ENCODE results near the gene KRT2.

Gene KRT2

GRCh38 chr12:52662093-52662917, 10.3 kb upstream of the KRT2 start:
- H2BK12ac ChIP-seq (ENCODE audit: low read length) = no peak overlapping the region
- H3K36me3 ChIP-seq (ENCODE audit: control insufficient read depth in 1 of 2, insufficient read depth in 2 of 2, low read length in 2 of 2) = no peaks in the 10 kb centered on the region
- no CpG with 5 or more reads among the region's 10 CpGs for WGBS (ENCODE audit: extremely low coverage, insufficient coverage, insufficient read length)
- no peak overlapping the region for H3K4me3 ChIP-seq (ENCODE audit: low read depth, low read length)
- no peaks in the 10 kb centered on the region for H3K27me3 ChIP-seq (ENCODE audit: insufficient read depth, low read length)
- no peak overlapping the region for H3K18ac ChIP-seq (ENCODE audit: low read length)
- no peak overlapping the region for H3K14ac ChIP-seq (ENCODE audit: low read length)
- H2BK120ac ChIP-seq (ENCODE audit: insufficient read depth, low read length, poor library complexity) = no peak overlapping the region
- H3K9me3 ChIP-seq (ENCODE audit: insufficient read depth, low read depth, low read length) = no peaks in the 10 kb centered on the region
- no peak overlapping the region for H2BK5ac ChIP-seq (ENCODE audit: low read depth, low read length, poor library complexity)
- no peaks in the 10 kb centered on the region for H3K79me2 ChIP-seq (ENCODE audit: control insufficient read depth, insufficient read depth, low read length, poor library complexity)
- no peak overlapping the region for H2AFZ ChIP-seq (ENCODE audit: insufficient read depth, low read length, poor library complexity)
- H4K8ac ChIP-seq (ENCODE audit: low read depth, low read length) = no peak overlapping the region
- H4K91ac ChIP-seq (ENCODE audit: low read depth, low read length) = no peak overlapping the region
- DNase-seq = no peak
- H3K4ac ChIP-seq (ENCODE audit: low read depth, low read length) = no peak overlapping the region
- no peak overlapping the region for H3K27ac ChIP-seq (ENCODE audit: low read depth, low read length)
- H4K12ac ChIP-seq (ENCODE audit: low read depth, low read length) = no peak overlapping the region
- H2AK5ac ChIP-seq (ENCODE audit: low read length) = no peak overlapping the region
- no peak overlapping the region for H3K23ac ChIP-seq (ENCODE audit: low read length)
- H3K4me1 ChIP-seq (ENCODE audit: control insufficient read depth in 1 of 2, insufficient read depth in 2 of 2, low read length in 2 of 2) = no peaks in the 10 kb centered on the region
- H3K9ac ChIP-seq (ENCODE audit: low read length) = no peak overlapping the region
- H3K4me2 ChIP-seq (ENCODE audit: low read length) = no peak overlapping the region
- no peaks in the 10 kb centered on the region for H3K79me1 ChIP-seq (ENCODE audit: low read length)

DNA sequence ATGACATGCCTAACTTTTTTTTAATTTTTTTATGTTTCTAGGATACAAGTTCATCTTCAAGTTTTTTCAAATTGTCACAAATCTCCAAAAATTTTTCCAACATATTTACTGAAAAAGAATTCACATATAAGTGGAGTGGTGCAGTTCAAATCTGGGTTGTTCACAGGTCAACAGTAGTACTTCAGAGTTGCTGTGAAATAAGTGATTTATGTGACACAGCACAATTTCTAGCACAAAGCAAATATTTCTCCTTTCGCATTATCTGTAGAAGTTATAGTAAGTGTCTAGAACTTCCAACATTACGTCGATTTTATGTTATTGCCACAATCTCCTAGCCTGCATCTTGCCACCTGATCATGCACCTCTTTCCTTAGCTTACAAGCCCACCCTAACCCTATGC, 9.7 kb upstream of the KRT2 start:
- no peaks in the 10 kb centered on the region for H3K36me3 ChIP-seq (ENCODE audit: control insufficient read depth in 1 of 2, insufficient read depth in 2 of 2, low read length in 2 of 2)
- H4K8ac ChIP-seq (ENCODE audit: low read depth, low read length) = no peak overlapping the region
- H3K27ac ChIP-seq (ENCODE audit: low read depth, low read length) = no peak overlapping the region
- H3K4me3 ChIP-seq (ENCODE audit: low read depth, low read length) = no peak overlapping the region
- no peak overlapping the region for H2BK120ac ChIP-seq (ENCODE audit: insufficient read depth, low read length, poor library complexity)
- no peak overlapping the region for H2BK12ac ChIP-seq (ENCODE audit: low read length)
- no peak for DNase-seq
- H3K9me3 ChIP-seq (ENCODE audit: insufficient read depth, low read depth, low read length) = no peaks in the 10 kb centered on the region
- H3K4me2 ChIP-seq (ENCODE audit: low read length) = no peak overlapping the region
- H3K23ac ChIP-seq (ENCODE audit: low read length) = no peak overlapping the region
- no peak overlapping the region for H4K12ac ChIP-seq (ENCODE audit: low read depth, low read length)
- H3K27me3 ChIP-seq (ENCODE audit: insufficient read depth, low read length) = no peaks in the 10 kb centered on the region
- no peaks in the 10 kb centered on the region for H3K4me1 ChIP-seq (ENCODE audit: control insufficient read depth in 1 of 2, insufficient read depth in 2 of 2, low read length in 2 of 2)
- WGBS (ENCODE audit: extremely low coverage, insufficient coverage, insufficient read length) = no CpG with 5 or more reads among the region's 3 CpGs
- no peak overlapping the region for H2AFZ ChIP-seq (ENCODE audit: insufficient read depth, low read length, poor library complexity)
- no peaks in the 10 kb centered on the region for H3K79me1 ChIP-seq (ENCODE audit: low read length)
- H2BK5ac ChIP-seq (ENCODE audit: low read depth, low read length, poor library complexity) = no peak overlapping the region
- no peaks in the 10 kb centered on the region for H3K79me2 ChIP-seq (ENCODE audit: control insufficient read depth, insufficient read depth, low read length, poor library complexity)
- H3K9ac ChIP-seq (ENCODE audit: low read length) = no peak overlapping the region
- no peak overlapping the region for H2AK5ac ChIP-seq (ENCODE audit: low read length)
- H4K91ac ChIP-seq (ENCODE audit: low read depth, low read length) = no peak overlapping the region
- H3K14ac ChIP-seq (ENCODE audit: low read length) = no peak overlapping the region
- H3K18ac ChIP-seq (ENCODE audit: low read length) = no peak overlapping the region
- H3K4ac ChIP-seq (ENCODE audit: low read depth, low read length) = no peak overlapping the region

- H4K8ac ChIP-seq (ENCODE audit: low read depth, low read length) = no peak overlapping the region
- H2AFZ ChIP-seq (ENCODE audit: insufficient read depth, low read length, poor library complexity) = no peak overlapping the region
- no peak for DNase-seq
- no peak overlapping the region for H3K18ac ChIP-seq (ENCODE audit: low read length)
- no peak overlapping the region for H3K4me3 ChIP-seq (ENCODE audit: low read depth, low read length)
- H3K4me2 ChIP-seq (ENCODE audit: low read length) = no peak overlapping the region
- H3K79me2 ChIP-seq (ENCODE audit: control insufficient read depth, insufficient read depth, low read length, poor library complexity) = no peaks in the 10 kb centered on the region
- no peak overlapping the region for H3K9ac ChIP-seq (ENCODE audit: low read length)
- H2AK5ac ChIP-seq (ENCODE audit: low read length) = no peak overlapping the region
- no CpG with 5 or more reads among the region's 3 CpGs for WGBS (ENCODE audit: extremely low coverage, insufficient coverage, insufficient read length)
- no peaks in the 10 kb centered on the region for H3K36me3 ChIP-seq (ENCODE audit: control insufficient read depth in 1 of 2, insufficient read depth in 2 of 2, low read length in 2 of 2)
- no peak overlapping the region for H2BK120ac ChIP-seq (ENCODE audit: insufficient read depth, low read length, poor library complexity)
- H4K12ac ChIP-seq (ENCODE audit: low read depth, low read length) = no peak overlapping the region
- H3K4me1 ChIP-seq (ENCODE audit: control insufficient read depth in 1 of 2, insufficient read depth in 2 of 2, low read length in 2 of 2) = no peaks in the 10 kb centered on the region
- H2BK12ac ChIP-seq (ENCODE audit: low read length) = no peak overlapping the region
- no peaks in the 10 kb centered on the region for H3K27me3 ChIP-seq (ENCODE audit: insufficient read depth, low read length)
- H2BK5ac ChIP-seq (ENCODE audit: low read depth, low read length, poor library complexity) = no peak overlapping the region
- no peak overlapping the region for H3K14ac ChIP-seq (ENCODE audit: low read length)
- H3K23ac ChIP-seq (ENCODE audit: low read length) = no peak overlapping the region
- H3K9me3 ChIP-seq (ENCODE audit: insufficient read depth, low read depth, low read length) = no peaks in the 10 kb centered on the region
- no peak overlapping the region for H3K4ac ChIP-seq (ENCODE audit: low read depth, low read length)
- no peak overlapping the region for H4K91ac ChIP-seq (ENCODE audit: low read depth, low read length)
- no peak overlapping the region for H3K27ac ChIP-seq (ENCODE audit: low read depth, low read length)
- no peaks in the 10 kb centered on the region for H3K79me1 ChIP-seq (ENCODE audit: low read length)
These were observed 9.0 kb upstream of the KRT2 start for GRCh38 chr12:52660934-52661499.

- Histone ChIP-seq H2BK12ac (ENCODE audit: low read length) (no peak overlapping the region), H4K8ac (ENCODE audit: low read depth, low read length) (no peak overlapping the region)
These were observed 7.9 kb upstream of the KRT2 start for GRCh38 chr12:52659951-52660350.

More at GRCh38 chr12:52659951-52660350, 7.9 kb upstream of the KRT2 start:
- no peak overlapping the region for H4K91ac ChIP-seq (ENCODE audit: low read depth, low read length)
- H3K79me2 ChIP-seq (ENCODE audit: control insufficient read depth, insufficient read depth, low read length, poor library complexity) = no peaks in the 10 kb centered on the region
- no peak for DNase-seq
- H3K27me3 ChIP-seq (ENCODE audit: insufficient read depth, low read length) = no peaks in the 10 kb centered on the region
- no peak overlapping the region for H3K23ac ChIP-seq (ENCODE audit: low read length)
- no peak overlapping the region for H3K9ac ChIP-seq (ENCODE audit: low read length)
- no peak overlapping the region for H3K4ac ChIP-seq (ENCODE audit: low read depth, low read length)
- no peak overlapping the region for H2BK5ac ChIP-seq (ENCODE audit: low read depth, low read length, poor library complexity)
- no peaks in the 10 kb centered on the region for H3K79me1 ChIP-seq (ENCODE audit: low read length)
- H3K36me3 ChIP-seq (ENCODE audit: control insufficient read depth in 1 of 2, insufficient read depth in 2 of 2, low read length in 2 of 2) = no peaks in the 10 kb centered on the region
- no peak overlapping the region for H2AFZ ChIP-seq (ENCODE audit: insufficient read depth, low read length, poor library complexity)
- H2AK5ac ChIP-seq (ENCODE audit: low read length) = no peak overlapping the region
- peaks cover 2 to 9% of the 10 kb centered on the region in 2 experiments for H3K4me1 ChIP-seq (ENCODE audit: control insufficient read depth in 1 of 2, insufficient read depth in 2 of 2, low read length in 2 of 2)
- H4K12ac ChIP-seq (ENCODE audit: low read depth, low read length) = no peak overlapping the region
- H3K9me3 ChIP-seq (ENCODE audit: insufficient read depth, low read depth, low read length) = no peaks in the 10 kb centered on the region
- no CpG with 5 or more reads among the region's 4 CpGs for WGBS (ENCODE audit: extremely low coverage, insufficient coverage, insufficient read length)
- no peak overlapping the region for H2BK120ac ChIP-seq (ENCODE audit: insufficient read depth, low read length, poor library complexity)
- no peak overlapping the region for H3K4me2 ChIP-seq (ENCODE audit: low read length)
- no peak overlapping the region for H3K4me3 ChIP-seq (ENCODE audit: low read depth, low read length)
- H3K18ac ChIP-seq (ENCODE audit: low read length) = no peak overlapping the region
- H3K27ac ChIP-seq (ENCODE audit: low read depth, low read length) = no peak overlapping the region
- H3K14ac ChIP-seq (ENCODE audit: low read length) = no peak overlapping the region
